Measurements from ENCODE around the gene RASA3.

DNA sequence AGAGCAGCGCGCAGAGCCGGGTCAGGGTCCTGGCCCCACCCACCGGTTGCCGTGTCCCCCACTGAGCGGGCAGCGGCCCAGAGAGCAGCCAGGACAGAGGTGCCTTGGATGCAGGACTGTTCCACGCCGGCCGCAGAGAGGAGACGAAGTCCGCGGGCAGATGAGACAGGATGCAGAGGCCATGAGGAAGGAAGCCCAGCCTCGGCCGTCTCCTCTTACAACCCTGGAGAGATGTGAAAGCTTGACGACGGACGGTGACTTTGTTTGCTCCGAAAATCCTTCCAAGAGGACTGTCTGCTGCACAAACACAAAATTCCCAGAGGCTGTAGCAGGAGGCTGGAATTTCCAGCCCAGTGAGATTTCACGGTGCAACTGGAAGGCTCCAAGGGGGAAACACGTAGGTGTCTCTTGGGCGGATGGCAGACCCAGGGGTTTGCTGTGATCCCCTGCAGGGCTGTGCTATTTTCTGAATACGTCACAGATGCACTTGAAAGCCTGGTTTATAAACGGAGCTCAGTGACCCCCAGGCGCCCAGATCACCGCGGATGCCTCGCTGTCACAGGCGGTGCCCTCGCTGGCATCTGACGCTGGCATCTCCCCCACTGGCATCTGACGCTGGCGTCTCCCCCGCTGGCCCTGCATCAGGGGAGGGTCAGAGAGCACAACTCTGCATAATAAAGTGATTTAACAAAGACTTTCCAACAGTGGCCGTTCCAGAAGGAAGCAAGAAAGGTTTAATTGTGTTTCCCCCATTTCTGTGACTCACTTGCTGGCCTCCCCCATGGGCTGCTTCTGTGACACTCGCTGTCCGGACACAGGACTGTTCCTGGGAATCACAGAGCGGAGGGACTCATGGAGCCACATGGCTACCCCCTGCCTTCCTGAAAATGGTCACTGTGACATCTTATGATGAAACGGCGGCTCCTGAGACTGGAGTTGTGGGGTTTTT lies 96.6 kb downstream of the RASA3 start:
- TF ChIP-seq, protein P1, sequence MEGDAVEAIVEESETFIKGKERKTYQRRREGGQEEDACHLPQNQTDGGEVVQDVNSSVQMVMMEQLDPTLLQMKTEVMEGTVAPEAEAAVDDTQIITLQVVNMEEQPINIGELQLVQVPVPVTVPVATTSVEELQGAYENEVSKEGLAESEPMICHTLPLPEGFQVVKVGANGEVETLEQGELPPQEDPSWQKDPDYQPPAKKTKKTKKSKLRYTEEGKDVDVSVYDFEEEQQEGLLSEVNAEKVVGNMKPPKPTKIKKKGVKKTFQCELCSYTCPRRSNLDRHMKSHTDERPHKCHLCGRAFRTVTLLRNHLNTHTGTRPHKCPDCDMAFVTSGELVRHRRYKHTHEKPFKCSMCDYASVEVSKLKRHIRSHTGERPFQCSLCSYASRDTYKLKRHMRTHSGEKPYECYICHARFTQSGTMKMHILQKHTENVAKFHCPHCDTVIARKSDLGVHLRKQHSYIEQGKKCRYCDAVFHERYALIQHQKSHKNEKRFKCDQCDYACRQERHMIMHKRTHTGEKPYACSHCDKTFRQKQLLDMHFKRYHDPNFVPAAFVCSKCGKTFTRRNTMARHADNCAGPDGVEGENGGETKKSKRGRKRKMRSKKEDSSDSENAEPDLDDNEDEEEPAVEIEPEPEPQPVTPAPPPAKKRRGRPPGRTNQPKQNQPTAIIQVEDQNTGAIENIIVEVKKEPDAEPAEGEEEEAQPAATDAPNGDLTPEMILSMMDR (IDR thresholded peaks at IDR 0.05; ENCODE audit: low read depth, low read length), result no peak
- no peak for TF ChIP-seq EZH2phosphoT487 (IDR thresholded peaks at IDR 0.05; ENCODE audit: low read depth)

Data from OCI-LY3 (cell line).